Upper lobe of left lung (tissue), 4 donors: ENCODE data around the gene CSF2.

Experiments
- EP300 ChIP-seq, 4 donors: sonication (generic); formaldehyde crosslinking; IDR thresholded peaks; one replicate each; pipeline ENCODE4 v1.5.1; 2017; ENCODE audit warnings: antibody characterized with exemption in 4 of 4, control low read depth in 2 of 4
- TF ChIP-seq, protein P1 (sequence below), 6 experiments: fragments of 450-650 bp in 4 of 6; fragments of 200-600 bp in 2 of 6; sonication (generic) in 2 of 6; IDR thresholded peaks; one replicate each; pipeline ENCODE4 v1.5.1; 2016 to 2019; ENCODE audit warnings: antibody characterized with exemption in 6 of 6

DNA sequence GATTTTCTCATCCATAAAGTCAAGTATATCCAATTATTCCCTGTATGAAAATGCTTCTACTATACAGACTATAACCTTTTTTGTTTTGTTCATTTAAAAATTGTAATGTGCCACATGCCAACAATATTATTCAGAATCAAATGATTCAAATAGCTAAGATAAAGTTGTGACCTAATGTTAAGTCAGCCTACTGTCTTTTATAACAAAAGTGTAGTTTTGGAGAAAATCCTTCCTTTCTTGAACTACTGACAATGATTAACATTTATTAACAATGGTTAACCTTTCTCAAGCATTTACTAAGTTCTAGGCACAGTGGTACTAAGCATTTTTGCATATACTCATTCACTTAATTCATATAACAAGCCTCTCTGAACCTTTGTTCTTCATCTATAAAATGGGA, 25.0 kb downstream of the CSF2 start:
- TF ChIP-seq, protein P1, sequence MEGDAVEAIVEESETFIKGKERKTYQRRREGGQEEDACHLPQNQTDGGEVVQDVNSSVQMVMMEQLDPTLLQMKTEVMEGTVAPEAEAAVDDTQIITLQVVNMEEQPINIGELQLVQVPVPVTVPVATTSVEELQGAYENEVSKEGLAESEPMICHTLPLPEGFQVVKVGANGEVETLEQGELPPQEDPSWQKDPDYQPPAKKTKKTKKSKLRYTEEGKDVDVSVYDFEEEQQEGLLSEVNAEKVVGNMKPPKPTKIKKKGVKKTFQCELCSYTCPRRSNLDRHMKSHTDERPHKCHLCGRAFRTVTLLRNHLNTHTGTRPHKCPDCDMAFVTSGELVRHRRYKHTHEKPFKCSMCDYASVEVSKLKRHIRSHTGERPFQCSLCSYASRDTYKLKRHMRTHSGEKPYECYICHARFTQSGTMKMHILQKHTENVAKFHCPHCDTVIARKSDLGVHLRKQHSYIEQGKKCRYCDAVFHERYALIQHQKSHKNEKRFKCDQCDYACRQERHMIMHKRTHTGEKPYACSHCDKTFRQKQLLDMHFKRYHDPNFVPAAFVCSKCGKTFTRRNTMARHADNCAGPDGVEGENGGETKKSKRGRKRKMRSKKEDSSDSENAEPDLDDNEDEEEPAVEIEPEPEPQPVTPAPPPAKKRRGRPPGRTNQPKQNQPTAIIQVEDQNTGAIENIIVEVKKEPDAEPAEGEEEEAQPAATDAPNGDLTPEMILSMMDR (IDR thresholded peaks at IDR 0.05) = no peak
- TF ChIP-seq EP300 (IDR thresholded peaks at IDR 0.05) = no peak
